Fibroblast of pulmonary artery (primary cell): ENCODE measurements around the gene EXOC6.

ENCODE experiments used
- DNase-seq: peaks from one replicate; pipeline ENCODE4 v3.0.0-alpha.2; 2010; ENCODE audit warnings: low read depth
- H3K4me3 ChIP-seq: replicated peaks from 2 replicates; pipeline ENCODE4 v1.5.1; 2011; ENCODE audit warnings: low read depth, mild to moderate bottlenecking, control low read depth, low read length, moderate library complexity
- CTCF ChIP-seq: IDR thresholded peaks from 2 replicates; pipeline ENCODE4 v1.5.1; 2011; ENCODE audit warnings: mild to moderate bottlenecking, control low read depth, low read length, inconsistent platforms; ENCODE audit errors: missing control alignments

Gene EXOC6

GRCh38 chr10:93028883-93029282 lies 180.6 kb downstream of the EXOC6 start:
- peak; percentile 54 for DNase-seq
- no peak overlapping the region for H3K4me3 ChIP-seq
- TF ChIP-seq CTCF = no peak

DNA sequence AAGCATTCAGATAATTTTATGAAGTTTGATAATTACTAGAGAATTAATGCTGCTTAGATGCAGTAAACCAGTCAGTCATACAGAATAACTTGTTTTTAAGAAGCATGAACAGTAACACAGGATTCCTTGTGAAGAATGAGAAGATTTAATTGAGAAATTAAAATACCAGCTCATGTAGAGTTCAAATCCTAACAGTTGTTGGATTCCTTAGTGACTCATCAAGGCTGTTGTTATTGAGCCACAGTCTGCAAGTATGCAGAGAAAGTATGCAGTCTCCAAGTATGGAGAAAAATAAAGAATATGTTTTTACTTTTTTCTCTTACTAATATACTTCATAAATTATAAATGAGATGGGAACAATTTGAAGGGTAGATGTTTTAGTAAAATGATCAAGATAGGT lies 182.1 kb downstream of the EXOC6 start:
- peak; percentile 77 for DNase-seq
- no peak overlapping the region for H3K4me3 ChIP-seq
- no peak for TF ChIP-seq CTCF

GRCh38 chr10:93032105-93032808 lies 183.9 kb downstream of the EXOC6 start:
- no peak for DNase-seq
- TF ChIP-seq CTCF = no peak
- no peak overlapping the region for H3K4me3 ChIP-seq

- no peak overlapping the region for H3K4me3 ChIP-seq
- DNase-seq = no peak
- TF ChIP-seq CTCF = no peak
These were observed 184.5 kb downstream of the EXOC6 start for GRCh38 chr10:93032809-93033137.

DNA sequence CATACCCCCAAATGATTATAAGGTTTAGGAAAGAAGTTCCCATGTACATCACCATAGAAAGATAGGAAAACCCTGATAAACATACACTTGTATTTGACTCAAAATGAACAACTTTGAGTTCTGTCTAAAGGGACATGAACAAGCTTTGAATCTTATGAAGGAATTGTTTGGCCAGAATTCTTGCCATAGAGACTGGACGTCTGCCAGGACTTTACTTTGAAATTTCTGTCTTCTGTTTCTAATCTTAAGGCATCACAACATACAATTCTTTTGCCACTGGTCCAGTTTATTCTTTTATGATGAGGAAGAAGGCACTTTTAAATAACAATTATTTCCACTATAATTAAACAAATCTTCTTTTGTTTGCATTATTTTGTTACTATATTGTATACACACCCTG lies 186.1 kb downstream of the EXOC6 start:
- DNase-seq = peak; percentile 42
- H3K4me3 ChIP-seq = no peak overlapping the region
- no peak for TF ChIP-seq CTCF

GRCh38 chr10:93039110-93039509 lies 190.8 kb downstream of the EXOC6 start:
- DNase-seq = no peak
- no peak overlapping the region for H3K4me3 ChIP-seq
- TF ChIP-seq CTCF = no peak

DNA sequence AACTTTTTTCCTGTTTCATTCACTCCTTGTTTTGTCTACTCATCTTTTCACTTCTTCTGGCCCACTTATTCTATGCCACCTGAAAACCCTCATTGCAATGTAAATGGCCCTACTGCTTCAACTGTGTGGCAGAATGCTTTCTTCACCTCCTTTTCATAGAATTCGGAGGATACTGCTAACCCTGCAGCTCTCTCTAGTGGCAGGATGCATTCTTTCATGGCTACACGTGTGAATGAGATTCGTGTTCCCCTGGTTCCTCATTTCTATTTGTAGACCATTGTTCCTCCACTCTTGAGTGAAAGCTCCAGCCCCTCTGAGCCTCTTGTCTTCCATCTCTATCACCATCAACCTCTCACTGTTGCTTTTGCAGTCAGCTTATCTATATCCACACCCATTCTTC lies 191.4 kb downstream of the EXOC6 start:
- peak; percentile 68 for TF ChIP-seq CTCF
- DNase-seq = peak; percentile 57

More for the DNA sequence above, 191.4 kb downstream of the EXOC6 start:
- H3K4me3 ChIP-seq = no peak overlapping the region
